PC-9 (cell line): ENCODE measurements around the gene POU3F2. TPM values are rescaled to one million over a fixed set of nuclear protein-coding genes. Genes with fewer than 3 reads are reported as not detected.

Experiments used
- BruUV-seq: library from RNA; stranded (reverse); fragments of 400-500 nt; replicated peaks from 2 replicates; lab custom pipeline; 2021; lab: Mats Ljungman, UMichigan
- CTCF ChIA-PET: fragments of 300-600 bp; sonication (Branson Sonifier 250); formaldehyde crosslinking; loops from one replicate; lab custom pipeline; 2022; ENCODE audit warnings: antibody characterized with exemption; lab: Charles Lee
- POLR2A ChIA-PET: fragments of 300-600 bp; sonication (Branson Sonifier 250); formaldehyde crosslinking; loops from one replicate; lab custom pipeline; 2022; ENCODE audit warnings: antibody characterized with exemption; ENCODE audit not compliant: unreplicated experiment; lab: Charles Lee
- DNase-seq, 2 experiments: peaks; one replicate each; pipeline versions ENCODE4 v3.0.0 to v3.0.0-alpha.2; 2015 to 2022; ENCODE audit warnings: mixed read lengths in 1 of 2
- H2AFZ ChIP-seq: fragments of 200-600 bp; sonication (generic); 2 replicates; pipeline ENCODE4 v1.8.1; 2017; ENCODE audit warnings: antibody characterized with exemption
- H3F3A ChIP-seq: fragments of 200-600 bp; sonication (generic); 2 replicates; pipeline ENCODE4 v1.8.1; 2017; ENCODE audit warnings: antibody characterized with exemption, mild to moderate bottlenecking, low read depth; ENCODE audit not compliant: insufficient read depth
- H3K27ac ChIP-seq: fragments of 200-600 bp; sonication (generic); 2 replicates; pipeline ENCODE4 v1.6.1; 2016; ENCODE audit warnings: mixed run types
- H3K27me3 ChIP-seq: fragments of 200-600 bp; sonication (generic); 2 replicates; pipeline ENCODE4 v1.6.1; 2016; ENCODE audit warnings: low read depth, mixed run types; ENCODE audit not compliant: insufficient read depth
- H3K36me3 ChIP-seq: fragments of 200-600 bp; sonication (generic); 2 replicates; pipeline ENCODE4 v1.6.1; 2016; ENCODE audit warnings: low read depth, mixed run types
- H3K4me1 ChIP-seq: fragments of 200-600 bp; sonication (generic); replicated peaks from 2 replicates; pipeline ENCODE4 v1.6.1; 2016; ENCODE audit warnings: mixed run types; ENCODE audit not compliant: insufficient read depth
- H3K4me2 ChIP-seq: fragments of 200-600 bp; sonication (generic); 2 replicates; pipeline ENCODE4 v1.6.1; 2017; ENCODE audit warnings: mixed run types
- H3K4me3 ChIP-seq: fragments of 200-600 bp; sonication (generic); 2 replicates; pipeline ENCODE4 v1.6.1; 2016; ENCODE audit warnings: mixed run types
- H3K79me2 ChIP-seq: fragments of 200-600 bp; sonication (generic); 2 replicates; pipeline ENCODE4 v1.6.1; 2017; ENCODE audit warnings: low read depth, mixed run types
- H3K9me2 ChIP-seq: fragments of 200-600 bp; sonication (generic); 2 replicates; pipeline ENCODE4 v1.8.1; 2017; ENCODE audit warnings: mild to moderate bottlenecking; ENCODE audit not compliant: insufficient read depth
- H3K9me3 ChIP-seq: fragments of 200-600 bp; sonication (generic); 2 replicates; pipeline ENCODE4 v1.8.1; 2016; ENCODE audit warnings: low read depth; ENCODE audit not compliant: insufficient read depth
- H4K20me1 ChIP-seq: fragments of 200-600 bp; sonication (generic); 2 replicates; pipeline ENCODE4 v1.8.1; 2017; ENCODE audit not compliant: insufficient read depth
- EZH2 ChIP-seq: fragments of 200-600 bp; sonication (generic); IDR thresholded peaks from 2 replicates; pipeline ENCODE4 v1.8.0; 2017; ENCODE audit warnings: antibody characterized with exemption, low read depth
- intact Hi-C: fragments of 100-400 bp; cut with micrococcal nuclease; formaldehyde crosslinking; loops from one replicate; pipeline ENCODE4 v1.10.0; 2022; ENCODE audit not compliant: unreplicated experiment
- total RNA-seq: library from RNA; stranded (reverse); gene quantifications from 2 replicates; pipeline ENCODE4 v1.2.3, GENCODE V29; 2021
- TF ChIP-seq, protein P1 (sequence below): fragments of 200-600 bp; sonication (generic); conservative IDR thresholded peaks from 2 replicates; pipeline ENCODE4 v1.6.1; 2017; ENCODE audit warnings: mixed run types, antibody characterized with exemption, mild to moderate bottlenecking, moderate library complexity

POU3F2 gene
- total RNA-seq, 1 experiment from 2014 or later, result not detected

DNA sequence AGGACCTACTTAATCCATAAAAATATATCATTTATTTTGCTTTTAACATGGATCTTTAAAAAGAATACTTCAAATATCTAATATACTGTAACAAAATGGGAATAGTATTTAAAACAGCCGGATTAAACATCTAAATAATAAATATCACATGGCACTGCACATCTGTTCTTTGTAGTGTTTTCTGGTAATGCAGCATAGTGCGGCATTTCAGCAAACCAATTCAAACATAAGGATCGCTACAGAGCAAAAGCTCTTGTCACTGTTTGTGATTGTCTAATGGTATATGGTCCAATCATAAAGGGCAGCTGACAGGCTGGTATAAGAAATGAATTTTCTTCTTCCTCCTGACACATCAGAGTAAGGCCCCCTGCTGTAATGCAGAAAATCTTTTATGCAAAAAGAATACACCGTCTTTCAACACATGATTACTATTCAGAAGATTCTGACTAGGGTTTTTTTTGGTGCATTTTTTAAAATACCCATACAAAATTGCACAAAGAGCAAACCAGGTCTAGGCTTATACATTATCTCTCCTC is 40.0 kb upstream of the POU3F2 start:
- TF ChIP-seq EZH2, result no peak
- TF ChIP-seq, protein P1, sequence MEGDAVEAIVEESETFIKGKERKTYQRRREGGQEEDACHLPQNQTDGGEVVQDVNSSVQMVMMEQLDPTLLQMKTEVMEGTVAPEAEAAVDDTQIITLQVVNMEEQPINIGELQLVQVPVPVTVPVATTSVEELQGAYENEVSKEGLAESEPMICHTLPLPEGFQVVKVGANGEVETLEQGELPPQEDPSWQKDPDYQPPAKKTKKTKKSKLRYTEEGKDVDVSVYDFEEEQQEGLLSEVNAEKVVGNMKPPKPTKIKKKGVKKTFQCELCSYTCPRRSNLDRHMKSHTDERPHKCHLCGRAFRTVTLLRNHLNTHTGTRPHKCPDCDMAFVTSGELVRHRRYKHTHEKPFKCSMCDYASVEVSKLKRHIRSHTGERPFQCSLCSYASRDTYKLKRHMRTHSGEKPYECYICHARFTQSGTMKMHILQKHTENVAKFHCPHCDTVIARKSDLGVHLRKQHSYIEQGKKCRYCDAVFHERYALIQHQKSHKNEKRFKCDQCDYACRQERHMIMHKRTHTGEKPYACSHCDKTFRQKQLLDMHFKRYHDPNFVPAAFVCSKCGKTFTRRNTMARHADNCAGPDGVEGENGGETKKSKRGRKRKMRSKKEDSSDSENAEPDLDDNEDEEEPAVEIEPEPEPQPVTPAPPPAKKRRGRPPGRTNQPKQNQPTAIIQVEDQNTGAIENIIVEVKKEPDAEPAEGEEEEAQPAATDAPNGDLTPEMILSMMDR, result no peak
- H3K36me3 ChIP-seq, result no peaks in the 10 kb centered on the region
- H3K4me2 ChIP-seq, result no peak overlapping the region
- CTCF ChIA-PET, result no interaction called here
- no peaks in the 10 kb centered on the region for H3K4me1 ChIP-seq
- no peaks in the 10 kb centered on the region for H3K9me3 ChIP-seq
- H3F3A ChIP-seq, result no peaks in the 10 kb centered on the region
- no peak overlapping the region for H3K27ac ChIP-seq
- no peaks in the 10 kb centered on the region for H3K27me3 ChIP-seq
- no peak overlapping the region for H2AFZ ChIP-seq
- no peak for DNase-seq
- no peak overlapping the region for H3K4me3 ChIP-seq
- H4K20me1 ChIP-seq, result no peaks in the 10 kb centered on the region
- no TSS peak for BruUV-seq
- intact Hi-C loops, result no loop called here
- H3K79me2 ChIP-seq, result no peaks in the 10 kb centered on the region
- POLR2A ChIA-PET, result no interaction called here
- no peaks in the 10 kb centered on the region for H3K9me2 ChIP-seq

DNA sequence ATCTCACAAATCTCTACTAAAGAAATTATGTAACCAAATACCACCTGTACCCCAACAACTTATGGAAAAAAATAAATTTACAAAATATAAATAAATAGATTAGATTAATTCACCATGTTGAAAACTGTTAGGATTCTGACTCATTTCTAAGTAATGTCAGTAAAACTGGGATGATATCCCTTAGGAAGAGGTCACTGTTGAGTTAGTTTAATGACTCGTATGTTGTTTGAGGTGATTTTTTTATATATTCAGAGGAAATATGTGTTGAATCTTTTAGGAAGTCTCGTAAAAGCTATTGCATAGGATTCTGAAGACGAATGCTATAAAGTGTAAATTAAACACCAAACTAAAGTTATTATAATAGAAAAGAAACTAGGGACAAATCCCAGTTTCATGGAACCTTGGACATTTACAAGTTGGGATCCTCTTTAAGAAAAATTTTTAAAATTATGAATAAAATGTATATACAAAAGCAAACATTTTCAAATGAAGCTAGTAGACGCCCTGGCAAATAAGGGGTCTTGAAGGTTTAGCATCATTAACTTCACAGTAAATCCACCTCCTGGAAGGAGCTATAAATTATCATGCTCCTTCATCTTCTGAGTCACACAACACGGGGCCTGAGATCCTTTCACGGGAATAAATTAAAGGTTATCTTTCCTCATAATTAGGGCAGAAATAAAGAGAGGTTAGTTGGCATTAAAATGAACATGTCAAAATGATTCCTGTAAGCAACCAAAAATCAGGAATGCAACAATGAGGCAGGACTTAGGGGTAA is 37.0 kb upstream of the POU3F2 start:
- H3F3A ChIP-seq, result no peaks in the 10 kb centered on the region
- no peak for DNase-seq
- H4K20me1 ChIP-seq, result no peaks in the 10 kb centered on the region
- BruUV-seq, result no TSS peak
- H3K27me3 ChIP-seq, result no peaks in the 10 kb centered on the region
- no peak overlapping the region for H3K27ac ChIP-seq
- no peak overlapping the region for H2AFZ ChIP-seq
- POLR2A ChIA-PET, result no interaction called here
- H3K36me3 ChIP-seq, result no peaks in the 10 kb centered on the region
- no peak overlapping the region for H3K4me2 ChIP-seq
- H3K79me2 ChIP-seq, result no peaks in the 10 kb centered on the region
- no peaks in the 10 kb centered on the region for H3K9me2 ChIP-seq
- intact Hi-C loops, result no loop called here
- no peak overlapping the region for H3K4me3 ChIP-seq
- H3K4me1 ChIP-seq, result no peaks in the 10 kb centered on the region
- TF ChIP-seq, protein P1, result no peak
- no peaks in the 10 kb centered on the region for H3K9me3 ChIP-seq
- CTCF ChIA-PET, result no interaction called here

DNA sequence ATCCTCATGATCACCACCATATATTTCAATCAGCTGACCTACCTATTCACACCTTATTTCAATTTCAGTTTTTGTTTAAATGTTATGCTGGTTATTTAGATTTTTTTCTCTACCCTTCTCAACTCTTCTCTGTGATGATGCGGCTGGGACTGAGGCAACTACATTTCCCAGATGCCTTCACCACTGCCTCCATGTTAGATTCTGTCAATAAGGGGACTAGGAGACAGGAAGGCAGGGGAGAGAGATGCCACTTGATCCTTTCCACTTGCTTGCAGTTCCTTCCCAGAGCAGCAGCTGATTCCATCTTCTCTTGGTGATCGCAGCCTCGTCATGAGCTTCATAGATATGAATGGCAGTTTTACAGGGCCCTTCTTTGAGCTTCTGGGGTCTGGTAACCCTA is 33.5 kb upstream of the POU3F2 start:
- TF ChIP-seq, protein P1, result no peak
- TF ChIP-seq EZH2, result no peak
- no peaks in the 10 kb centered on the region for H3K9me2 ChIP-seq
- H3F3A ChIP-seq, result no peaks in the 10 kb centered on the region
- H3K27me3 ChIP-seq, result no peaks in the 10 kb centered on the region
- CTCF ChIA-PET, result no interaction called here
- POLR2A ChIA-PET, result no interaction called here
- H3K4me3 ChIP-seq, result no peak overlapping the region
- no TSS peak for BruUV-seq
- no peaks in the 10 kb centered on the region for H3K4me1 ChIP-seq
- no peak overlapping the region for H3K27ac ChIP-seq
- no peaks in the 10 kb centered on the region for H4K20me1 ChIP-seq
- DNase-seq, result no peak
- H3K79me2 ChIP-seq, result no peaks in the 10 kb centered on the region
- no peaks in the 10 kb centered on the region for H3K9me3 ChIP-seq
- no peak overlapping the region for H2AFZ ChIP-seq
- intact Hi-C loops, result no loop called here
- no peaks in the 10 kb centered on the region for H3K36me3 ChIP-seq
- no peak overlapping the region for H3K4me2 ChIP-seq
